GM12878 (cell line): ENCODE results near the gene NACC1. TPM values are rescaled to one million over a fixed set of nuclear protein-coding genes. Genes with fewer than 3 reads are reported as not detected.

Experiments
- ATAC-seq: fragments of 200-7000 bp; cut with Tn5 transposase; 3 replicates; pipeline ENCODE4 v1.9.1; 2020; ENCODE audit warnings: mild to moderate bottlenecking, moderate library complexity
- BruUV-seq: library from RNA; stranded (reverse); fragments of 400-500 nt; replicated peaks from 2 replicates; lab custom pipeline; 2021; lab: Mats Ljungman, UMichigan
- CTCF ChIA-PET: fragments of 300-600 bp; sonication (Branson Sonifier 250); formaldehyde crosslinking; extraction: SDS; loops from one replicate; lab custom pipeline; 2021; ENCODE audit warnings: inconsistent platforms; lab: Yijun Ruan, JAX
- POLR2A ChIA-PET: fragments of 350-600 bp; formaldehyde crosslinking; extraction: SDS; loops from one replicate; lab custom pipeline; 2021; ENCODE audit warnings: inconsistent platforms; lab: Charles Lee
- RAD21 ChIA-PET: fragments of 300-600 bp; sonication (Branson Sonifier 250); formaldehyde crosslinking; loops from one replicate; lab custom pipeline; 2023; ENCODE audit warnings: antibody characterized with exemption; ENCODE audit not compliant: unreplicated experiment; lab: Charles Lee
- SMC1A ChIA-PET: fragments of 300-600 bp; sonication (Branson Sonifier 250); formaldehyde crosslinking; loops from one replicate; lab custom pipeline; 2023; ENCODE audit not compliant: unreplicated experiment, uncharacterized antibody; lab: Charles Lee
- DNase-seq: peaks from one replicate; pipeline ENCODE4 v3.0.0-alpha.2; 2011; ENCODE audit warnings: low read depth, low spot score
- FAIRE-seq: peaks from 3 replicates; lab custom pipeline; 2011; peaks lifted over from hg19 to GRCh38; lab: Jason Lieb, UNC
- H2AFZ ChIP-seq: 2 replicates; pipeline ENCODE4 v1.6.0; 2011; ENCODE audit warnings: low read depth, low read length, control low read depth; ENCODE audit not compliant: control insufficient read depth
- H3K27ac ChIP-seq: 2 replicates; pipeline ENCODE4 v1.5.1; 2011; ENCODE audit warnings: control low read depth; ENCODE audit not compliant: control insufficient read depth, insufficient read depth
- H3K27me3 ChIP-seq, 2 experiments: replicated peaks in 1 of 2; 2 replicates each; pipeline versions ENCODE4 v1.6.0 to v1.6.1; 2011; ENCODE audit warnings: low read length in 1 of 2; ENCODE audit not compliant: control insufficient read depth in 2 of 2, insufficient read depth in 2 of 2
- H3K36me3 ChIP-seq, 2 experiments: 2 replicates each; pipeline ENCODE4 v1.5.1; 2011; ENCODE audit warnings: low read length in 1 of 2; ENCODE audit not compliant: control insufficient read depth in 2 of 2, insufficient read depth in 2 of 2
- H3K4me1 ChIP-seq: 2 replicates; pipeline ENCODE4 v1.6.1; 2011; ENCODE audit warnings: mild to moderate bottlenecking, low read length, moderate library complexity, mixed read lengths; ENCODE audit not compliant: control insufficient read depth, insufficient read depth
- H3K4me2 ChIP-seq: 2 replicates; pipeline ENCODE4 v1.6.0; 2011; ENCODE audit warnings: control low read depth; ENCODE audit not compliant: control insufficient read depth, insufficient read depth
- H3K4me3 ChIP-seq: fragments of 200-600 bp; sonication (generic); 2 replicates; pipeline ENCODE4 v1.5.1; 2016
- H3K79me2 ChIP-seq: 2 replicates; pipeline ENCODE4 v1.6.0; 2011; ENCODE audit warnings: low read length; ENCODE audit not compliant: control insufficient read depth, insufficient read depth
- H3K9ac ChIP-seq: 2 replicates; pipeline ENCODE4 v1.8.0; 2011; ENCODE audit warnings: low read length, control low read depth, mixed read lengths; ENCODE audit not compliant: control insufficient read depth, insufficient read depth
- H3K9me3 ChIP-seq: replicated peaks from 3 replicates; pipeline ENCODE4 v1.5.1; 2011; ENCODE audit warnings: mild to moderate bottlenecking, low read length; ENCODE audit not compliant: control insufficient read depth, insufficient read depth
- H4K20me1 ChIP-seq: 2 replicates; pipeline ENCODE4 v1.6.0; 2011; ENCODE audit not compliant: control insufficient read depth, insufficient read depth
- DPF2 ChIP-seq: fragments of 450-650 bp; IDR thresholded peaks from 2 replicates; pipeline ENCODE4 v1.6.1; 2017; ENCODE audit warnings: mild to moderate bottlenecking
- KDM1A ChIP-seq: fragments of 200-600 bp; sonication (generic); IDR thresholded peaks from 2 replicates; pipeline ENCODE4 v1.6.1; 2016; ENCODE audit warnings: borderline replicate concordance
- POLR2A ChIP-seq: IDR thresholded peaks from 2 replicates; pipeline ENCODE4 v1.6.1; 2011; ENCODE audit warnings: low read depth, mild to moderate bottlenecking, low read length
- TCF12 ChIP-seq: IDR thresholded peaks from 2 replicates; pipeline ENCODE4 v1.6.1; 2011; ENCODE audit warnings: low read depth, mild to moderate bottlenecking, low read length
- ZBTB4 ChIP-seq: fragments of 450-650 bp; formaldehyde crosslinking; IDR thresholded peaks from 2 replicates; pipeline ENCODE4 v1.4.0; 2022; ENCODE audit warnings: mild to moderate bottlenecking, moderate library complexity
- ZBTB40 ChIP-seq: fragments of 450-650 bp; IDR thresholded peaks from 2 replicates; pipeline ENCODE4 v1.6.1; 2016; ENCODE audit warnings: mild to moderate bottlenecking, moderate library complexity, borderline replicate concordance
- ZNF622 ChIP-seq: fragments of 450-650 bp; IDR thresholded peaks from 2 replicates; pipeline ENCODE4 v1.6.1; 2017; ENCODE audit warnings: mild to moderate bottlenecking, inconsistent platforms
- WGBS: methylation state at CpG from one replicate; pipeline ENCODE4 v1.1.6; 2016; ENCODE audit warnings: low lambda C conversion rate; ENCODE audit not compliant: insufficient replicate concordance, insufficient coverage; ENCODE audit errors: missing lambda C conversion rate; 5-methylcytosine and 5-hydroxymethylcytosine counted together
- in situ Hi-C: fragments of 300-500 bp; cut with MboI; formaldehyde crosslinking; loops from 9 replicates; pipeline ENCODE4 v1.14.3; 2018; ENCODE audit warnings: mixed read lengths
- intact Hi-C: fragments of 100-400 bp; cut with micrococcal nuclease; formaldehyde crosslinking; loops from one replicate; pipeline ENCODE4 v1.14.2; 2022; ENCODE audit not compliant: unreplicated experiment
- polyA plus RNA-seq, 11 experiments: library from polyadenylated mRNA; depleted of rRNA in 4 of 11; unstranded in 6 of 11; stranded (reverse) in 5 of 11; fragments of >200 nt; fragmentation: Nextera tagmentation in 4 of 11; fragmentation: Illumina TruSeq in 1 of 11; extraction: Ambion mirVana in 4 of 11; extraction: Trizol in 1 of 11; gene quantifications; 1 replicate in 1 of 11; 2 replicates in 10 of 11; pipeline versions ENCODE4 v1.2.1 to v1.2.3, GENCODE V29; 2011 to 2016; ENCODE audit warnings: inconsistent platforms in 2 of 11, missing spikeins in 2 of 11, low read depth in 1 of 11
- total RNA-seq, 4 experiments: library from RNA; depleted of rRNA in 3 of 4; stranded (reverse); fragments of >200 nt in 3 of 4; fragmentation: Illumina TruSeq in 1 of 4; extraction: Trizol in 1 of 4; gene quantifications; 2 replicates each; pipeline versions ENCODE4 v1.2.1 to v1.2.3, GENCODE V29; 2013 to 2021

Gene NACC1
- total and polyA plus RNA-seq, 10 of the 15 experiments (the other 5 are each of a cell fraction or from before 2014, with no cell fraction given) = 0.18 to 120 (median 19.2) TPM

DNA sequence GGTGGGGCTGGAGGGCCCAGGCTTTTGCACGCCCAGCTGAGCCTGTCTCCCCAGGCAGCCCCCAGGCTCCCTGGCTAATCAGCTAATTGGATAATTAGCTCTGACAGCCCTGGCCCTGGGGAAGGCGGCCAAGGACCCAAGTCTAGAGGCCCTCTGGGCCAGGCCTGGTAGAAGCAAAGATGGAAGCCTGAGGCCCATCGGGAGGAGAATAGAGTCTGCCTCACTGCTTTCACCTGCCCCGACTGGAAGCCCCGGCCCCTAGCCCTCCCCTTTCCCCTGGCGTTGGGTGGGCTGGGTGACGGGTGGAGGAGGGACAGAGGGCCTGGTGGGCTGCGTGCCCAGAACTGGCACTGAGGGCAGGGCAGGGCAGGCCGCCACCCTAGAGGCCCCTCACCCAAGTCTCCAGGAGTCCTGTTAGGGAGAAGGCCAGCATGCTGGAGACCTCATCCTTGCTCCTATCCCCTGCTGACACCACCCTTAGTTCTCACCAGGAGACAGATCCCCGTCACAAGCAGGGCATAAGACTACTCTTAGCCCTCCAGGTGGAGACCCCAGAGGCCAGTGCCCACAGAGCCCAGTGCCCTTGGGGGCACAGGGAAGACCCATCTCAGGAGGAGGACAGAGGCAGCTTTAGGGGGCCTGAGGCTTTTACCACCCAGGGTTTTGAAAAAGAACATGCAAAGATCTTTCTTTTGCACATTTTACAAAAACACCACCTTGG lies 27.4 kb upstream of the NACC1 start (continued):
- TF ChIP-seq ZBTB40 (no peak), ZNF622 (no peak), KDM1A (no peak)

DNA sequence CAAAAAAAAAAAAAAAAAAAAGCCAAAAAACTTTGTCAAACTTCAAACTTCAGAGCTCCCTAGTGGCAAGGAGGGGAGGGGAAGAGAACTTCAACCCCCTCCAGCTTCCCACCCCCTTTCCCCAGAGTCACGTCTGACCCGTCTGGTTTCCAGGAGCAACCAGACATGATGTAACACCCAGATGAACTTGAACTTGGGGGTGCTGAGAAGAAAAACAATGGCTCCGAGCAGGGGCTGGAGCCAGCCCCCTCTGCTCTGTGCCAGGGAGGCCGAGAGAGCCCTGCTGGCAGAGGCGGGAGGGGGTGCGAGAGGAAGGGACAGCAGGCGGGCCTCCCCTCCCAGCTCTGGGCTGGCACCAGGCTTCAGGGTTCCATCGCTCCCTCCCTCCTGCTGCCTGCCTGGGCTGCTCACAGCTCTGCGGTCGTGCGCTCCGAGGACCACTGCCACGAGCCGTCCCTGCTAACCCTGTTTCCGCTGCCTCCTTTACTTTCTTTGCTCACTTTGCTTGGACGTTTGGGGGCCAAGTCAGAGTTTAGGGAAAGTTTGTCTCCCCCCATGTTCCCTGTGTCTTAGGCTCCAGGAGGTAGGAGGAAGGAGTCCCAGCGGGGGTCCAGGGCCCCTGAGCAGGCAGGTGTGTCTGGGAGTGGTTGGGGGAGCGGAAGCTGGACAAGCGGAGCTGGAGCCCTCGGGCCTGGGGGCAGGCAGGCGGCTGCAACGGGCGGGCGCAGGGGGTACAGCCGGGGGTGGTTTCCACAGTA lies 26.5 kb upstream of the NACC1 start:
- CTCF ChIA-PET = interaction anchor here (0.6 to 8.0 kb wide), 5 partner anchors 12 to 126 kb away, joined by 3 to 145 read pairs (median 8); no protein-coding TSS in a partner anchor
- Histone ChIP-seq H3K4me3 (no peak overlapping the region), H3K36me3 (no peaks in the 10 kb centered on the region), H3K27ac (no peak overlapping the region), H2AFZ (no peak overlapping the region), H3K79me2 (no peaks in the 10 kb centered on the region), H3K9ac (no peak overlapping the region), H3K4me1 (peaks cover 17% of the 10 kb centered on the region), H3K4me2 (no peak overlapping the region), H3K27me3 (peaks cover 0 to 5% of the 10 kb centered on the region in 2 experiments; a peak in 2 of 4 replicates), H3K9me3 (no peaks in the 10 kb centered on the region), H4K20me1 (no peaks in the 10 kb centered on the region)
- intact Hi-C loops (loop anchor here (2.0 to 10.0 kb wide), 2 partner anchors 57 to 113 kb away; no protein-coding TSS in a partner anchor), in situ Hi-C loops (loop anchor here (5.0 to 10.0 kb wide), 2 partner anchors 114 to 207 kb away; partner anchors contain the start of genes DNASE2 and KLF1)
- no peak for DNase-seq
- 45% methylated on average over 25 of the region's 25 CpGs for WGBS
- POLR2A ChIA-PET = interaction anchor here (0.6 kb wide), 1 partner anchor 117 kb away, joined by 3 read pairs; no protein-coding TSS in a partner anchor
- no TSS peak for BruUV-seq
- TF ChIP-seq ZBTB4 (CRISPR knock-in tag) (no peak), POLR2A (no peak), DPF2 (no peak), TCF12 (no peak)
- RAD21 ChIA-PET = interaction anchor here (0.6 to 5.3 kb wide), 4 partner anchors 31 to 126 kb away, joined by 3 to 41 read pairs (median 4); no protein-coding TSS in a partner anchor
- ATAC-seq = no peak
- SMC1A ChIA-PET = interaction anchor here (2.0 kb wide), 1 partner anchor 114 kb away, joined by 7 read pairs; no protein-coding TSS in a partner anchor
- no peak for FAIRE-seq
